ENCODE data around the gene P2RX4. TPM values are rescaled to one million over a fixed set of nuclear protein-coding genes. Genes with fewer than 3 reads are reported as not detected.
A peak's percentile ranks its signal among the peaks of the same experiment; 100 is the strongest.
"Not testable (repeated sequence)": the region's sequence is repeated elsewhere in the genome, so short reads cannot be mapped to it uniquely, and the experiment has no call there.

Gene P2RX4
- total RNA-seq, 6 experiments from 2014 or later = 11.5 to 79.7 (median 21.9) TPM

- H3K9me3 ChIP-seq = no peaks in the 10 kb centered on the region
- intact Hi-C loops (cut with DNase I) = loop anchor here in 1 of 2 donors (10.0 kb wide), 1 partner anchor 54 kb away; no protein-coding TSS in a partner anchor
- H3K27me3 ChIP-seq = no peaks in the 10 kb centered on the region
- 79% methylated on average over 7 of the region's 7 CpGs for WGBS (ENCODE audit: insufficient coverage, low coverage, low lambda C conversion rate, missing lambda C conversion rate)
- DNase-seq (peak in 1 of 3 donors; percentile 8), ATAC-seq (no peak)
- H3K4me3 ChIP-seq = no peak overlapping the region
- no peak overlapping the region for H3K27ac ChIP-seq
- TF ChIP-seq CTCF (IDR thresholded peaks at IDR 0.05) (no peak), POLR2A (IDR thresholded peaks at IDR 0.05) (no peak)
- no peaks in the 10 kb centered on the region for H3K36me3 ChIP-seq
- H3K4me1 ChIP-seq = no peaks in the 10 kb centered on the region
Observed at GRCh38 chr12:121198949-121199348, 11.0 kb upstream of the P2RX4 start.

GRCh38 chr12:121201140-121201539 is 8.8 kb upstream of the P2RX4 start:
- 71% methylated on average over 2 of the region's 6 CpGs for whole genome bisulfite sequencing (ENCODE audit: insufficient coverage, low coverage, low lambda C conversion rate, missing lambda C conversion rate)
- ATAC-seq; H3K27me3 ChIP-seq; H3K36me3 ChIP-seq; H3K27ac ChIP-seq; H3K9me3 ChIP-seq; H3K4me3 ChIP-seq; intact Hi-C loops (cut with DNase I); H3K4me1 ChIP-seq; DNase-seq: not testable (repeated sequence)

GRCh38 chr12:121202407-121203355 is 7.2 kb upstream of the P2RX4 start:
- DNase-seq = no peak
- H3K27ac ChIP-seq = no peak overlapping the region
- H3K27me3 ChIP-seq = no peaks in the 10 kb centered on the region
- 68% methylated on average over 12 of the region's 14 CpGs for WGBS (ENCODE audit: insufficient coverage, low coverage, low lambda C conversion rate, missing lambda C conversion rate)
- H3K9me3 ChIP-seq = no peaks in the 10 kb centered on the region
- H3K36me3 ChIP-seq = no peaks in the 10 kb centered on the region
- H3K4me3 ChIP-seq = no peak overlapping the region
- intact Hi-C loops (cut with DNase I) = no loop called here
- TF ChIP-seq POLR2A (IDR thresholded peaks at IDR 0.05) (no peak), CTCF (IDR thresholded peaks at IDR 0.05) (no peak)
- no peaks in the 10 kb centered on the region for H3K4me1 ChIP-seq
- ATAC-seq = no peak

GRCh38 chr12:121203482-121203881 is 6.4 kb upstream of the P2RX4 start:
- ATAC-seq = no peak
- Histone ChIP-seq H3K27me3 (no peaks in the 10 kb centered on the region), H3K36me3 (no peaks in the 10 kb centered on the region), H3K4me1 (no peaks in the 10 kb centered on the region), H3K9me3 (no peaks in the 10 kb centered on the region), H3K27ac (no peak overlapping the region), H3K4me3 (no peak overlapping the region)
- WGBS (ENCODE audit: insufficient coverage, low coverage, low lambda C conversion rate, missing lambda C conversion rate) = 80% methylated on average over 9 of the region's 11 CpGs
- no peak for DNase-seq
- TF ChIP-seq POLR2A (IDR thresholded peaks at IDR 0.05) (no peak), CTCF (IDR thresholded peaks at IDR 0.05) (no peak)
- intact Hi-C loops (cut with DNase I) = no loop called here

- no peak for TF ChIP-seq POLR2A (IDR thresholded peaks at IDR 0.05)
- no peak for TF ChIP-seq CTCF (IDR thresholded peaks at IDR 0.05)
- Histone ChIP-seq H3K4me3 (no peak overlapping the region), H3K4me1 (peaks cover 0 to under 1% (median 0%) of the 10 kb centered on the region in 4 donors), H3K27ac (no peak overlapping the region), H3K36me3 (no peaks in the 10 kb centered on the region), H3K9me3 (no peaks in the 10 kb centered on the region), H3K27me3 (no peaks in the 10 kb centered on the region)
- no peak for DNase-seq
- intact Hi-C loops (cut with DNase I) = no loop called here
- ATAC-seq = no peak
- WGBS (ENCODE audit: insufficient coverage, low coverage, low lambda C conversion rate, missing lambda C conversion rate) = 71% methylated on average over 5 of the region's 7 CpGs
Observed at GRCh38 chr12:121205491-121205890, 4.4 kb upstream of the P2RX4 start.

- H3K36me3 ChIP-seq; H3K27me3 ChIP-seq; intact Hi-C loops (cut with DNase I); H3K27ac ChIP-seq; H3K4me3 ChIP-seq; H3K9me3 ChIP-seq; ATAC-seq; H3K4me1 ChIP-seq: not testable (repeated sequence)
- DNase-seq = peak in 1 of 3 donors; percentile 28
- WGBS (ENCODE audit: insufficient coverage, low coverage, low lambda C conversion rate, missing lambda C conversion rate) = 90% methylated on average over 9 of the region's 10 CpGs
Observed at GRCh38 chr12:121208571-121208970, 1.4 kb upstream of the P2RX4 start.

Measured in right lobe of liver (tissue), 6 donors.